ENCODE measurements around the gene SLC1A1. TPM values are rescaled to one million over a fixed set of nuclear protein-coding genes. Genes with fewer than 3 reads are reported as not detected.

Gene SLC1A1
- total and polyA plus RNA-seq, 4 donors, result 0.33 to 86.0 (median 33.2) TPM

GRCh38 chr9:4617752-4618151 is 127.5 kb downstream of the SLC1A1 start:
- Histone ChIP-seq H3K4me1 (ENCODE audit: control insufficient read depth in 4 of 4, insufficient read depth in 4 of 4, low read length in 3 of 4) (peaks cover 0 to 20% (median 9%) of the 10 kb centered on the region in 4 donors), H3K9ac (ENCODE audit: low read depth in 1 of 2, low read length in 2 of 2) (no peak overlapping the region), H3K27ac (ENCODE audit: low read depth in 1 of 2, low read length in 2 of 2) (no peak overlapping the region), H3K36me3 (ENCODE audit: control insufficient read depth in 4 of 4, insufficient read depth in 3 of 4, low read depth in 1 of 4, low read length in 3 of 4) (peaks cover 5 to 8% (median 6%) of the 10 kb centered on the region in 4 donors), H3K27me3 (ENCODE audit: control insufficient read depth in 4 of 4, insufficient read depth in 4 of 4, low read length in 3 of 4) (no peaks in the 10 kb centered on the region), H3K9me3 (ENCODE audit: control insufficient read depth in 4 of 4, low read length in 3 of 4) (no peaks in the 10 kb centered on the region), H3K4me3 (ENCODE audit: low read depth in 1 of 3, low read length in 3 of 3) (no peak overlapping the region)
- TF ChIP-seq JUND (IDR thresholded peaks at IDR 0.05) (no peak), EGR1 (IDR thresholded peaks at IDR 0.05; ENCODE audit: low read depth in 2 of 2) (no peak), NR2F2 (IDR thresholded peaks at IDR 0.05) (no peak), CTCF (IDR thresholded peaks at IDR 0.05; ENCODE audit: low read depth, low read length, missing input control) (no peak), RAD21 (IDR thresholded peaks at IDR 0.05) (no peak), RXRA (IDR thresholded peaks at IDR 0.05) (no peak), TAF1 (conservative IDR thresholded peaks at IDR 0.05) (no peak), ZBTB33 (IDR thresholded peaks at IDR 0.05) (no peak), HNF4G (IDR thresholded peaks at IDR 0.05) (no peak), SP1 (IDR thresholded peaks at IDR 0.05) (no peak), GABPA (IDR thresholded peaks at IDR 0.05 in 1 of 2, conservative IDR thresholded peaks at IDR 0.05 in 1 of 2) (no peak), FOXA1 (IDR thresholded peaks at IDR 0.05) (no peak), REST (IDR thresholded peaks at IDR 0.05) (no peak), ATF3 (IDR thresholded peaks at IDR 0.05) (no peak)
- WGBS, result 66% methylated on average over 3 of the region's 3 CpGs
- DNase-seq (ENCODE audit: low spot score), result no peak

GRCh38 chr9:4618700-4619099 is 128.4 kb downstream of the SLC1A1 start:
- Histone ChIP-seq H3K4me3 (ENCODE audit: low read depth in 1 of 3, low read length in 3 of 3) (no peak overlapping the region), H3K27me3 (ENCODE audit: control insufficient read depth in 4 of 4, insufficient read depth in 4 of 4, low read length in 3 of 4) (no peaks in the 10 kb centered on the region), H3K4me1 (ENCODE audit: control insufficient read depth in 4 of 4, insufficient read depth in 4 of 4, low read length in 3 of 4) (peaks cover 0 to 20% (median 9%) of the 10 kb centered on the region in 4 donors), H3K27ac (ENCODE audit: low read depth in 1 of 2, low read length in 2 of 2) (no peak overlapping the region), H3K9me3 (ENCODE audit: control insufficient read depth in 4 of 4, low read length in 3 of 4) (no peaks in the 10 kb centered on the region), H3K36me3 (ENCODE audit: control insufficient read depth in 4 of 4, insufficient read depth in 3 of 4, low read depth in 1 of 4, low read length in 3 of 4) (peaks cover 5 to 8% (median 6%) of the 10 kb centered on the region in 4 donors), H3K9ac (ENCODE audit: low read depth in 1 of 2, low read length in 2 of 2) (no peak overlapping the region)
- no peak for DNase-seq (ENCODE audit: low spot score)
- no peak for TF ChIP-seq NR2F2 (IDR thresholded peaks at IDR 0.05)
- WGBS, result 86% methylated on average over 2 of the region's 2 CpGs
